ENCODE measurements around the gene TIGAR.
A peak's percentile ranks its signal among the peaks of the same experiment; 100 is the strongest.

TIGAR gene

DNA sequence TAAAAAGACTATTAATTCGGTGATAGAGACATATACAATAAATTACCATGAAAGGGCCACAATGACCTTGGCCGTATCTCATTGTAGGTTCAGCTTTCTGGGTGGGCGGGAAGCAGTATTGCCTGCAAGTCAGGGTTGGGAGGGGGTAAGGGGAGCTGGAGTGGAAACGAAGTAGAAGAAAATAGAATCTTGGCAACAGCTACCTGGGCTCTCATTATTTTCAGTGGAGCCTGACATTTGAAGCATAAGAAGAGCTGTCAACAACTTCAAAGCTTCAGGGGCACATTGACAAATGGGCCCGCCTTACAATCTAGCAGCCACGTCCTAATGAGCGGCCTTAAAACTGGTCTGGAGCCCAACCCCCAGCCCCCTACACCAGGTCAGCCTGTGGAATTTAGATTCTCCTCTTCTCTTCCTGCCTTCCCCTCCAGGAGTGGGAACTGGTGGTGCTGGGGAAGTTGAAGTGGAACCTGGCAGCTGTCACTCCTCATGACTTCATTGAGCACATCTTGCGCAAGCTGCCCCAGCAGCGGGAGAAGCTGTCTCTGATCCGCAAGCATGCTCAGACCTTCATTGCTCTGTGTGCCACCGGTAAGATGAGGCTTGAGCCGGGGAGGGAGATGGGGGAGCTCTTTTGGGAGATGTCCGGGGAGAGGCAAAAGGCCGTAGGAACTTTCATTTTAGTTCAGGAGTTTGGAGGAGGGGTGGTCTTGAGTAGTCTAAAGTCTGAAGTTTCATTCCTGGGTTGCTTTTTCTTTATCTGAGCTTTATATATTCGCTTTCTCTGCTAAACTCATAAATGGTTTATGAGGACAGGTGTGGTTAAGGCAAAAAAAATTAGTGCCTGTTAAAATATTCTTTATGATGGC is 42.5 kb upstream of the TIGAR start:
- no peak for TF ChIP-seq CTCF (IDR thresholded peaks at IDR 0.05; ENCODE audit: low read depth, low read length)
- no peak overlapping the region for H3K4me3 ChIP-seq (replicated peaks in 1 of 2; ENCODE audit: low read depth in 2 of 2, low read length in 2 of 2)
- DNase-seq (ENCODE audit: low read depth in 2 of 2), result no peak

DNA sequence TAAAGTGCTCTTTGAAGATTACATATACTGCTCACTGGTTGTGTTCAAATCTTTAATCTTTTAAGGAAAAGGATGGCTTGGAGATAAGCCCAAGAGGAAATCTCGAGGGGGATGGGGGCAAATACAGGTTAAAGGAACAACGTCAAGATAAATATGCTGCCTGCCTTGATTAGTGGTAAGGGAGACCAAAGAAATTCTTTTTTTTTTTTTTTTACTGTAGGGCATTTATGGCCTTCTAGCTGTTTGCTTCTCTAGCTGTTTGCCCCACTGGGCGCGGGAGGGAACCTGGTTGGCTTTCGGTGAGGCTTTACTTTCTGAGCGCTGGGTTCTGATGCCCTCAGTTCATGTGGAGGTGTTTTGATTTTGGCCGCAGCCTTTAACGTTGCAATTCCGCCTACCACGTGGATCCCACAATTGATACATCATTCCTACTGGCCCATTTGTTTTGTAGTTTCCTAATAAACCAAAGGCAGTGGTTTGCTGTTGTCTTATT is 41.8 kb upstream of the TIGAR start:
- no peak overlapping the region for H3K4me3 ChIP-seq (replicated peaks in 1 of 2; ENCODE audit: low read depth in 2 of 2, low read length in 2 of 2)
- no peak for TF ChIP-seq CTCF (IDR thresholded peaks at IDR 0.05; ENCODE audit: low read depth, low read length)
- no peak for DNase-seq (ENCODE audit: low read depth in 2 of 2)

GRCh38 chr12:4280351-4281163 is 40.5 kb upstream of the TIGAR start:
- peak in 1 of 2 donors; percentile 21 for DNase-seq (ENCODE audit: low read depth in 2 of 2)
- H3K4me3 ChIP-seq (replicated peaks in 1 of 2; ENCODE audit: low read depth in 2 of 2, low read length in 2 of 2), result no peak overlapping the region
- no peak for TF ChIP-seq CTCF (IDR thresholded peaks at IDR 0.05; ENCODE audit: low read depth, low read length)

- no peak for TF ChIP-seq CTCF (IDR thresholded peaks at IDR 0.05; ENCODE audit: low read depth, low read length)
- no peak overlapping the region for H3K4me3 ChIP-seq (replicated peaks in 1 of 2; ENCODE audit: low read depth in 2 of 2, low read length in 2 of 2)
- DNase-seq (ENCODE audit: low read depth in 2 of 2), result peak in 1 of 2 donors; percentile 35
These were observed 39.8 kb upstream of the TIGAR start for GRCh38 chr12:4281173-4281654.

DNA sequence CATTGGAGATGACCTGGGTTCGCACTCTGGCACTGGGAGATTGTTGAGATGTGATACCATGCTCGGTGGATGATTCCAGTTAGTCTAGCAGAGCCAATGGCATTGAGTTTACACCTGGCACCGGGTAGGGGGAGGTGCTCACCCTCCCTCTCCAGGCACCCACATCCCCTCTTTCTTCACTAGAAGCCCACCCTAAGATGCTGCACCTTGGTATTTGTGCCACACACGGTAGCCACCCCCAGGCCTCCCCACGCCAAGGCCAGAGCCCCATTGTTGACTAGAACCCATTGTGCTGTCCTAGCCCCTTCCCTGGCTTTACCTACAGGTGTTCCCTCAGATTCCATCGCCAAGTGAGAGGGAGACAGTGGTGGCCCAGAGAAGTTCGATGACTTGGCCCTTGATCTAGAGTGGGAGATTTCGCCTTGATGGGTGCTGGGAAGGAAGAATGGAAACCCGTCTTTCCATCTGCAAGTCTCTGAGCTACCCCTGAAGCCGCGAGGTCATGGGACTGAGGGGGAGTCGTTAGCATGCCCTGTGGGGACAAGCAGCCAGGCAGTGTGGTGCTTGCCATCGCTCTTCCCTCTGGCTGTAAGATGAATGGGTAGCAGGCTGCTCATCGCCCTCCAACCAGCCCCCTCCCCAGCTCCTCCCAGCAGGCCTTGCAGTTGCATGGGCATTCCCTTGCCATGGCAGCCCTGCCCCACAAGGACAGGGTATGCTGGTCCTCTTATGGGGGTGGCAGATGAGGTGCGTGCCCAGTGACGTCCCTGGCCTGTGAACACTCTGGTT is 38.7 kb upstream of the TIGAR start:
- TF ChIP-seq CTCF (IDR thresholded peaks at IDR 0.05; ENCODE audit: low read depth, low read length), result no peak
- no peak overlapping the region for H3K4me3 ChIP-seq (replicated peaks in 1 of 2; ENCODE audit: low read depth in 2 of 2, low read length in 2 of 2)
- no peak for DNase-seq (ENCODE audit: low read depth in 2 of 2)

GRCh38 chr12:4282892-4283511 is 38.0 kb upstream of the TIGAR start:
- H3K4me3 ChIP-seq (replicated peaks in 1 of 2; ENCODE audit: low read depth in 2 of 2, low read length in 2 of 2), result no peak overlapping the region
- no peak for DNase-seq (ENCODE audit: low read depth in 2 of 2)
- no peak for TF ChIP-seq CTCF (IDR thresholded peaks at IDR 0.05; ENCODE audit: low read depth, low read length)
